ENCODE results near the gene RBMS2.

Gene RBMS2

GRCh38 chr12:56641219-56641618, 119.6 kb downstream of the RBMS2 start:
- no peak for TF ChIP-seq ZFX (IDR thresholded peaks at IDR 0.05)
- TF ChIP-seq, protein P1, sequence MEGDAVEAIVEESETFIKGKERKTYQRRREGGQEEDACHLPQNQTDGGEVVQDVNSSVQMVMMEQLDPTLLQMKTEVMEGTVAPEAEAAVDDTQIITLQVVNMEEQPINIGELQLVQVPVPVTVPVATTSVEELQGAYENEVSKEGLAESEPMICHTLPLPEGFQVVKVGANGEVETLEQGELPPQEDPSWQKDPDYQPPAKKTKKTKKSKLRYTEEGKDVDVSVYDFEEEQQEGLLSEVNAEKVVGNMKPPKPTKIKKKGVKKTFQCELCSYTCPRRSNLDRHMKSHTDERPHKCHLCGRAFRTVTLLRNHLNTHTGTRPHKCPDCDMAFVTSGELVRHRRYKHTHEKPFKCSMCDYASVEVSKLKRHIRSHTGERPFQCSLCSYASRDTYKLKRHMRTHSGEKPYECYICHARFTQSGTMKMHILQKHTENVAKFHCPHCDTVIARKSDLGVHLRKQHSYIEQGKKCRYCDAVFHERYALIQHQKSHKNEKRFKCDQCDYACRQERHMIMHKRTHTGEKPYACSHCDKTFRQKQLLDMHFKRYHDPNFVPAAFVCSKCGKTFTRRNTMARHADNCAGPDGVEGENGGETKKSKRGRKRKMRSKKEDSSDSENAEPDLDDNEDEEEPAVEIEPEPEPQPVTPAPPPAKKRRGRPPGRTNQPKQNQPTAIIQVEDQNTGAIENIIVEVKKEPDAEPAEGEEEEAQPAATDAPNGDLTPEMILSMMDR (conservative IDR thresholded peaks at IDR 0.05) = no peak
- no peak overlapping the region for H3K27ac ChIP-seq

DNA sequence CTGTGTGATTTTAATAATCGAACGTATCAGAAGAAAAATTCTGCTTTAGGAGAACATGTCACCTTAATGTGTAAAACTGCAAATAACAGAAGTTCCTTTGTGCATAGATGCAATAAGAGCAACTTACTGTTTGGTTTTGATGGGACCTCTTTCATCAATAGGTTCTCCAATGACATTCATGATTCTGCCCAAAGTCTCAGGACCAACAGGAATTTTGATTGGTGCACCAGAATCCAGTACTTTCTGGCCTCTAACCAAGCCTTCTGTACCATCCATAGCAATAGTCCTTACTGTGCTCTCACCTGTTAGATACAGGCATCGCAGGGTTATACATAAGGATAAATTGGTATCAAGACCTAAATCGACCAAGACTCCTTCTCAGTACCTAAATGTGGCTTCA, 123.0 kb downstream of the RBMS2 start:
- H3K27ac ChIP-seq = peak overlapping the region; percentile 96
- no peak for TF ChIP-seq ZFX (IDR thresholded peaks at IDR 0.05)
- TF ChIP-seq, protein P1 (conservative IDR thresholded peaks at IDR 0.05) = no peak

DNA sequence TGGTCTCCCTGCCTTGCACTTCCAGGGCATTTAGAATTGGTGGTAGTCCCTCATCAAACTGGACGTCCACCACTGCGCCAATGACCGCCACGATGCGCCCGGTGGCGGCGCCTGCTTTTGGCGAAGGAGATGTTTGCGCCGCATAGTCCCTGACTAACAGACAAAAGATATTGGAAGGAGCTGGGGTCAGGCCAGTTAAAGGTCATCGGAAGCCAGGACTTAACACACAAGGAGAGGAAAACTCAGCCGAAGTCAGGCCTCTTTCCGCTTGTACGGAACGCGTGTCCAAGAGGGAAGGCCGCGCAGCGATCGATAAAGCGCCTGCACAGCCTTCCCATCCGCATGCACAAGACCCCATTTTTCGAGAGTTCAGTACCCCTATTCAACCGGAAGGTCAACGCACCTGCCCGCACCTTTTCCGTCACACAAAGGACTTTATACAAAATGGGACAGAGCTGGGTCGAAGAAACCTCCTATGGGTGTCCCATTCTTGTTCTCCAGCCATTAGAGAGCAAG, 123.6 kb downstream of the RBMS2 start:
- TF ChIP-seq, protein P1 (conservative IDR thresholded peaks at IDR 0.05) = no peak
- no peak for TF ChIP-seq ZFX (IDR thresholded peaks at IDR 0.05)
- peak overlapping the region; percentile 96 for H3K27ac ChIP-seq
